Measurements from ENCODE around the gene CHFR.
"Not testable (repeated sequence)": the region's sequence is repeated elsewhere in the genome, so short reads cannot be mapped to it uniquely, and the experiment has no call there.

Gene CHFR

GRCh38 chr12:132887513-132888351, at the start of gene CHFR:
Gene CHFR, minus strand, starts transcription at chr12:132887605. Its CDS starts 277 bp downstream, at chr12:132887328.
- DNase-seq = peak; percentile 92

DNA sequence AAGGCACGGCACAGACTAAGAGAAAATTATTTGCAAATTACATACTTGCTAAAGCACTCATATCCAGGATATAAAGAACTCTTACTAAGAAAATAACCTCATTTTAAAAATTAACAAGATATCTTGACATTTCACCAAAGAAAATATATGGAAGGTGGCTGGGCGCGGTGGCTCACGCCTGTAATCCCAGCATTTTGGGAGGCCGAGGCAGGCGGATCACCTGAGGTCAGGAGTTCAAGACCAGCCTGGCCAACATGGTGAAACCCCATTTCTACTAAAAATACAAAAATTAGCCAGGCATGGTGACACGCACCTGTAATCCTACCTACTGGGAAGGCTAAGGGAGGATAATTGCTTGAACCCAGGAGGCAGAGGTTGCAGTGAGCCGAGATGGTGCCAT, 49.5 kb upstream of the CHFR start:
- not testable (repeated sequence) for DNase-seq

GRCh38 chr12:132936163-132936562, 48.8 kb upstream of the CHFR start:
- no peak for DNase-seq

- DNase-seq = no peak
Measured at GRCh38 chr12:132926415-132926833, 39.0 kb upstream of the CHFR start.

- DNase-seq = no peak
Measured at GRCh38 chr12:132925597-132926414, 38.4 kb upstream of the CHFR start.

DNA sequence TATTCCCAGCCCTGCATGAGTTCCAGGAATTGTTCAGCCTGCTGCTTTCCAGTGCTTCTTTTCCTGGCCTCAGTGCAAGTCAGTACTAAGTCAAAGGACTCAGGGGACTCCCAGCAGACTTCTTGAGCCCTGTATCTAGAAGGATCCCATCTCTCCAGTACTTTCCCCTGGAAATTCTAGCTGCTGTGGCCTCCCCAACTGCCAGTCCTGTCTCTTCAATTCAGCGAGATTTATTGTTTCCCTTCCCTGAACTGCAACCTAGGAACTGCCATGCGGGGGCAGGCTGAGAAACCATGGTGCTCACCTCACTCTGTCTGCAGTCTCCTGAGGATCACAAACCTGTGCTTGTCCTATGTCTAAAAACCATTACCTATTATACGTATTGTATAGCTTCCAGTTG, 37.0 kb upstream of the CHFR start:
- no peak for DNase-seq

DNA sequence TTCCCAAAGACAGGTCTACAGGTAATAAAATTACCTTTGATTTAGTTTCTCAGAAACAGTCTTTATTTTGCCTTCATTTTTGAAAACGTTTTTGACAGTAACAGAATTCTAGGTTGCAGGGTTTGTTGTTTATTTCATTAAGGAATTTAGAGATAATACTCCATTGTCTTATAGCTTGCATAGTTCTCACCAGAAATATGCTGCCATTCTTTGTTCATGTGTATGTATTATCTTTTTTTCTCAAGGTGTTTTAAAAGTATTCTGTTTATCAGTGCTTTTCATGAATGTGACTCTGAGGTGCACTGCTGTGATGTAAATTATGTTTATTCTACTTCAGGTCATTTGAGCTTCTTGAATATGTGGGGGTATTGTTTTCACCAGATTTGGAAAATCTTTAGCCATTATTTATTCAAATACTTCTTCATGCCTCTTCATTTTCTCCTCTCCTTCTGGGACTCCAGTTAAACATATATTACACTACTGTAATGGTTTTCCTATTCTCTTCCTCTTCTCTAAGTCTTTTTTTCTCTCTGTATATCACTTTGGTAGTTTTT, 36.0 kb upstream of the CHFR start:
- no peak for DNase-seq

DNA sequence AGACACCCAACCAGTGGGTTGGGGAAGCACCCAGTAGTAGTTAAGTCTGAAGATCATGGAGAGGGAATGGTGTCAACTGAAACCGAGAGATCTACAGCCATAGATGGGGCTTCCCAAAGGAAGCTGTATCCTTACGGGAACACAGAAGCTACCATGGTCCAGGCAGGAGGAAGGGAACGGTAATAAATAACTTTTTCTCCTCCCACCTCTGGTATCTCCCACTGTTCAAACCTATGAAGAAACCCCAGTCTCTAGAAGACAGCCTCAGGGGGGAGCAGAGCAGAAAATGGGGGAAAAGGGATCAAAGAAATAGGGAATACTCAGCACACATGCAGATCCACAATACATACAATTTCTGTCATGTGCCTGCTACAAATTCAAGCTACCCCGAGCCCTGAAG, 35.3 kb upstream of the CHFR start:
- DNase-seq = no peak

GRCh38 chr12:132921685-132922084, 34.3 kb upstream of the CHFR start:
- no peak for DNase-seq

GRCh38 chr12:132918680-132919079, 31.3 kb upstream of the CHFR start:
- no peak for DNase-seq

- no peak for DNase-seq
Measured at GRCh38 chr12:132909030-132909368, 21.6 kb upstream of the CHFR start.

- DNase-seq = peak; percentile 91
Measured at GRCh38 chr12:132908145-132909029, 21.0 kb upstream of the CHFR start.

GRCh38 chr12:132907789-132908144, 20.4 kb upstream of the CHFR start:
- not testable (repeated sequence) for DNase-seq

DNA sequence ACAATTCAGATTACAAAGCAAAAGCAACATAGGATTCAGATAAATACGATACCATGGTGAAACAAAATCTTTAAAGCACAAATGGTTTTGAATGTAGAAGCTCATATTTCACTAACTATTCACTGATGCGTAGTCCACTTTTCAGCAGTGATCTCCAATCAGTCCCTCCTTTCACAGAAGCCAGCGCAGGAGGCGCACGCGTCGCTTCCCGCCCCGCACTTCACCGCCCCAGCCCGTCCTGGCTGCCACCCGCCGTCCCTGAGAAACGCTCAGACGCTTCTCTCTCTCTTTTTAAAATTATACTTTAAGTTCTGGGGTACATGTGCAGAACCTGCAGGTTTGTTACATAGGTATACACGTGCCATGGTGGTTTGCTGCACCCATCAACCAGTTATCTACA, 19.8 kb upstream of the CHFR start:
- no peak for DNase-seq

DNA sequence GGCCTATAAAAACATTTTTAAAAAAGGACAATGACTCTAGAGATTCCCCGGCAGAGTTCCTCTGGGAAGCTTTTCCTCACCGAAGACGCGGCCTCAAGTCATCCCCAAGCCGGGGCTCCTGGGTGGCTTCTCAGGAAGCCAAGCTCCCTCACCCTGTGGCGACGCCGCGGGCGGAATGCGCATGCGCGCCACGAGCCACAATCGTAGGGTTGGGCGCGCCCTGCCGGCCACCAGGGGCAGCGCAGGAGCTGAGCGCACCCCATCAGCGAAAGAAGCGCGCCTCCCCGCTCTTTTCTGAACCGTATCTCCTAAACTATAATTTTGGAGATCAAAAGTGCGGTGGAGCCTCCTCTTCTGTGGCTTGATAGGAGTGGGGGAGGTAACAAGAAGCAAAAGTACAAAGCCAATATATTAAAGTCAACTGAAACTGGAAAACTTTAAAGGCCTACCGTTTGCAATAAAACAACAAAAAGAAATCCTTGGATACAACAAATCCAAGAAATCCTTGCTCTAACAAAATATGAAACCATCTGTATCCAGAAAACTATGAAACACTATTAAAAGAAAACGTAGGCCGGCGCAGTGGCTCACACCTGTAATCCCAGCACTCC, 17.4 kb upstream of the CHFR start:
- no peak for DNase-seq

DNA sequence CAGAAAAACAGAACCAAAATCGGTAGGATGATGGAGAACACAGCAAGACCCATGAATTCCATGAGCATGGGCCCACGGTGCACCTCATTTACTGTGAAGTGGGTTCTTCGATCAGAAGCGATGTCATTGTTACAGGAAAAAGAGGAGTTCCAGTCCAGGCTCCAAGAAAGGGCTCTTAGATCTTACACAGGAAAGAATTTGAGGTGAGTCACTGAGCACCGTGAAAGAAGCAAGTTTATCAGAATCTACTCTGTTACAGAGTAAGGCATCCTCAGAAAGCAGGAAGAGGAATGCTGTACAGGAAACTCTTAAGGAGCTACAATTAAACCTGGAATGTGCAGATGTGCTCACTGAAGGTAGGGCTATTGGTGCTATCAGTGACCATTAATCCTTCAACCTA, 11.6 kb upstream of the CHFR start:
- no peak for DNase-seq

GRCh38 chr12:132888852-132889251, 1.4 kb upstream of the CHFR start:
- no peak for DNase-seq

- no peak for DNase-seq
Measured at GRCh38 chr12:132886529-132887477, 602 bp downstream of the CHFR start.

GRCh38 chr12:132881818-132882217, 5.6 kb downstream of the CHFR start:
- no peak for DNase-seq

- DNase-seq = not testable (repeated sequence)
Measured at GRCh38 chr12:132874620-132875019, 12.8 kb downstream of the CHFR start.

DNA sequence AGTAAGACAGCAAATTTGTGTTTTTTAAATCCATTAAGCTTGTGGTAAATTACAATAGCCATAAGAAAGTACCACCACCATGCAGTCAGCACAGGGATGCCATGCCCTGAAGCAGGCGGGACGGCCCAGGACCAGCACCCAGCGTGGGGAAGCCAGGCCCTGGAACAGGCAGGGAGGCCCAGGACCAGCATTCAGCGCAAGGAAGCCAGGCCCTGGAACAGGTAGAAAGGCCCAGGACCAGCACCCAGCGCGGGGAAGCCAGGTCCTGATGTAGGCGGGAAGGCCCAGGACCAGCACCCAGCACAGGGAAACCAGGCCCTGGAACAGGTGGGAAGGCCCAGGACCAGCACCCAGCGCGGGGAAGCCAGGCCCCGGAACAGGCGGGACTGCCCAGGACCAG, 13.2 kb downstream of the CHFR start:
- DNase-seq = no peak
